ENCODE results near the gene TLE1.

Gene TLE1

DNA sequence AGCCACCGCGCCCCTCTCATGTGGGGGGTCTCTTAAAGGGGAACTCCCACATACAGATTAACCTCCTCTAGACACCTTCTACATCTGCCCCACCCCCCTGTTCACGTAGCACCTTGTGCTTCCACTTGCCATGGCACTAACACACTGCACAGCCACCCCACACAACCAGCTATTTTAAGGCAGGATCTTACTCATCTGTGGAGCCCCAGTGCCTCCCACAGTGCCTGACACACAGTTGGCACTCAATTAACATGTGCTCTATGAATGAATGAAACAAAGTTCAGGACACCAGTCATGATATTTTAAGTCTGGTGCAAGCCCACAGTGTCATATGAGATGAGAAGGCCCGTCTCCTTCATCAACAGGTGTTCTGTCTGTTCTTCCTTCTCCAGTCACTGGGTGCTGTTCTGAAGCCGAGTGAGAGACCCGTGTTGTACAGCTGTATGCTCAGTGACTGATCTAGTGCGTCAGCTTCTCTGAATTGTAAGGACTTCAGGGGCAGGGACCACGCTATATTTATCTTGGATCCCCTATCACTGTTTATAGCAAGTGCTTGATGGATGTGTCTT is 149.1 kb downstream of the TLE1 start:
- no peak for DNase-seq

DNA sequence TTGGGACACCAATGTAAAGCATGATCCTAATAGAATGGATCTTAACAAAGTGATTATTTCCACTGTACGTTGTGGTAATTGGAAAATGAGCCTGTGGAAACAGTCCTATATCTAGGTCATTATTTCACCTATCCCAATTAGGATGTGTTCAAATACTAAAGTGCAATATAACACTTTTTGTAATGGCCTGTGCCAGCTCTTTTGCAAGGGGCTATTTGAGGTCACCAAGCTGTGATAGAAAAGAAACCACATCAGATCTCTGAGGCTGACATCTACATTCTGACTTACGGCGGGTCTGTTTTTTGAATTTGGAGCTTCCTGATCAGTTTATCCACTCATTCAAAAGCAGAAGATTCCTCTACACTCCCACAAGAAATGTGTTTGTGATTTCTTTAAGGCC is 150.0 kb downstream of the TLE1 start:
- no peak for DNase-seq

DNA sequence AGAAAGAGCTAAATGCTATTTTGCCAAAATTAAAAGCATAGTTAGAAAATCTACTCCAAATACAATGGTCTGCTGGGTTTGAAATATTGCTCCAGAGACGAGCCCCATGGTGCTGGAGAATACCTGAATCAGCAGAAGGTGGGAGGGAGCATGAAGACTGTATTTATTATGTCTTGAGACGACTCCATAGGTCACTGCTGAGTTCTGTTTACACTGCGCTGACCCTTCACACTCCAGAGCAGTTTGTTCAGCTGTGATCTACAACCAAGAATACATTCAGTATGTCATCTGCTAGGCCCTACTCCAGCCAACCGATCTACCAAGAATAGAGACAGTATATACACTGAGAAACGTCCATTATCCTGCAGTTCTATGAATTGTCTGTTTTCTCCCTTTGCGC is 150.5 kb downstream of the TLE1 start:
- no peak for DNase-seq

DNA sequence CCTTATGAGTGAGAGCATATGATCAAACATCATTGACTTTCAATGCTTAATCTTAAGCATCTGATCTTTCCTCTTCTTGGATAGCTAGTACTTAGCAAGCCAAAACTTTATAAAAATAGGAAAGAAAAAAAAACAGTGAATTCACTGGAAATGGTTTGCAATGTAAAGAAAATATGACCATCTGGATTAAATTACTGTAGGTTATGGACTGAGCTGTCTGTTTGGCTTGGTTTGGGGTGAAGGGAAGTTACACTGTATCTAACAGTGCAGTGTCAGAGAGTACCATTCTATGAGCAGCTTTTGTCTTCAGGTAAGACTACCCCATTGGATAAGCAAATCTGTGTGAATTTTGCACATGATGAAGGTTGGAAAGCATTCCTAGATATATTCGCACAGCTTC is 151.4 kb downstream of the TLE1 start:
- DNase-seq: no peak

DNA sequence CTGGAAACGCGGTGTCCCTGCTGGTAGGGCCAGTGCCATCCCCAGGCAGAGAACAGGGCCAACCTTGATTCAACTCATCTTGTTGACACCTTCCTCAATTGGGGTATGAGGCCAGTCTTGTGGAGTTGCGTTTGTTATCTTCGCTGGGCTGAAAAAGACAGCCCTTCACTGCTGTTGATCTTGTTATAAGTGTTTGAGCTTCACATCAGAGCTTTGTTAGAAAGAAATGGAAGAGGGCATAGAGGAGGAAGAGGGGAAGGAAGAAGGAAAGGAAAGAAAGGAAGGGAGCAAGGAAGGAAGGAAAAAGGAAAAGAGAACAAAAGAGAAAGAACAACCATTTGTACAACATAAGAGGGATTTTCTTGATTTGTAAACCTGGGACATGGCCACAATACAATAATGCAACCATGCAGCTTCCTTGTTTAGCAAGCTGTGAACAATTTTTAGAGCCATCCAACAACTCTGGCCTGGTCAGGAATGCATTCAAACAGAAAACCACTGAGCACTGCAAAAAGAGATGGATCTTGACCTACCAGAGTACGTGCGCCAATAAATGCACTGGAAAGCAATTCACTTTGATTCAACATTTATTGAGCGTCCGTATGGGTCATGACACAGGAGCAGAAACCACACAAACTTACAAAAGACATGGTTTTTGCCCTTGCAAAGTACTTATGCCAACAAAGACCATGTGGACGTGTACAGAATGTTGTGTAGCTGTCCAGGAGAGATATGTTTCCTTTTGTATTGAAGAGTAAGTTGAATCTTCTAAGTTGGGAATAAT is 152.9 kb downstream of the TLE1 start:
- no peak for DNase-seq

DNA sequence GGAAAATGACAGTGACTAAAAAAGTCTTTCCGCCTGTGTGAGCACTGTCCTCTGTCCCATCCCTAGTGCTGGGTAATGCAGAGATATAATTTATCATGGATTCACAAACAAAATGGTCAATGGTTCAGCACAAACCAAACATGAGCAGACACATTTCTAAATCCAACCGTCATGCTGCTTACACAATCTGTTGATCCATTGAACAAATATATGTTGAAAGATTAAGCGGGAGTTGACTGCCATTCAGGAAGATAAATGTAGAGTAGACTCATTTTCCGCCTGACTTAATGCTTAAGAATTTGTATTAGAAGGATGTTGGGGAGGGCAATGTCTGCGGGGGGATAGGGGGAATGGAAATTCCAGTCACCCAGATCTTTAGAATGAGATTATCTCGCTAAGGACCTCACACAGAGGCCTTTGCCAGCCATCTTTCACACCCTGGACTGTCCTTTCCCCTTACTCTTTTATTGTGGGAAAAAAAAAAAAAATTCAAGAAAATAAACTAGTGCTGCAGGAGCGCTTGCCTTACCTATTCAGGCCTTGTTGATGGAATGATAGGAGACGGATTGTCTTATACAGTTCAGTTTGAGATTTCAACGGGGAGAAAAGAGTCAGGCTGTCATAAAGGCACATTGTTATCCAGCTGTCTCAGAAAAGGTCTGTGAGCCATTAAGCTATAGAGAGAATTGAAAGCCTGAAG is 153.7 kb downstream of the TLE1 start:
- no peak for DNase-seq

DNA sequence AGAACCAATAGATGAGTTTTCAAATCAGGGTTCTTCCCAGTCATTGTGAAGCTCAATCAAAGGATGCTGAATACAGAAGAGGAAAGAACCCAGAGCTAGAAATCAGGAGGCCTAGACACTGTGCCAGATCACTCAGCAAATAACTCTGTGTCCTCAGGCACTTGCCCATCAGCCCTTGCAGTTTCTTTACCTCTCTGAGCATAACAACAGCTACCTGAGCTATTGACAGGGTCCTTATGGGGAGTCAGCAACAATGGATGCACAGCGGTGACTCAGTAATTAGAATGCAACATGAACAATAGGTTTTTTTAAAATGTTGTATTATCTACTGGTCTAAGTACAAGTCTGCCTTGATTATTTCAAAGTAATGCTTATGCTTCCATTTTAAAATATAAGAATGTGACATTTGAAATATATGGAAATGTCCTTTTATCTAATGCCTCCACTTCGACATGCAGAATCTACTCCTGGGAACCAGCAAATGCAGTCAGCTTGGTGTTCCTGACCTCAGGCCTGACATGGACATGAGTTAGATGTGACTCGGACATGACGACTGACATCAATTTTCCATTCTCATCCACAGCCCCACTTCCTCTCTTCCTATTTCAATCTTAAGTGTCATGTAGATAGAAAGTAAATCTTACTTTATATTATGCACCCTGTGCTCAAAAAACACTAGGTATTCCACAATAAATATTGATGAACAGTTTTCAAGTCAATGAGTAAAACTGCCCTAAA is 155.0 kb downstream of the TLE1 start:
- no peak for DNase-seq

All from stimulated activated naive CD4-positive, alpha-beta T cell treated with Interleukin-2 at 50 U/mL for 16 hours (primary cell).